Stomach (tissue), 4 donors: ENCODE data around the gene WDR37.

Source experiments
- CTCF ChIP-seq, 7 experiments: fragments of 450-650 bp in 4 of 7; fragments of 200-600 bp in 3 of 7; sonication (generic) in 3 of 7; IDR thresholded peaks; one replicate each; pipeline ENCODE4 v1.5.1; 2016 to 2019; ENCODE audit warnings: antibody characterized with exemption in 7 of 7, control low read depth in 2 of 7, mild to moderate bottlenecking in 1 of 7
- POLR2A ChIP-seq, 4 donors: fragments of 450-650 bp; IDR thresholded peaks; one replicate each; pipeline ENCODE4 v1.6.1; 2016; ENCODE audit warnings: antibody characterized with exemption in 4 of 4, control low read depth in 2 of 4, mild to moderate bottlenecking in 1 of 4, moderate library complexity in 1 of 4

GRCh38 chr10:1163831-1164230 lies 107.6 kb downstream of the WDR37 start:
- TF ChIP-seq POLR2A (IDR thresholded peaks at IDR 0.05) (no peak), CTCF (IDR thresholded peaks at IDR 0.05) (no peak)
